GM19324 (cell line): ENCODE measurements around the gene FAM210A.
A peak's percentile ranks its signal among the peaks of the same experiment; 100 is the strongest.
"Not testable (repeated sequence)": the region's sequence is repeated elsewhere in the genome, so short reads cannot be mapped to it uniquely, and the experiment has no call there.

Source experiments
- ATAC-seq: cut with Tn5 transposase; IDR thresholded peaks from one replicate; pipeline ENCODE4 v1.9.1; 2021; ENCODE audit warnings: mild to moderate bottlenecking, moderate library complexity; ENCODE audit not compliant: unreplicated experiment, low FRiP score

FAM210A gene

GRCh38 chr18:13726232-13726971 lies at the start of gene FAM210A, which contains the start of gene RNMT:
Gene FAM210A (minus strand): TSS chr18:13726558. CDS start chr18:13682077, 44,481 bp downstream.
Gene RNMT (plus strand): TSS chr18:13726673. CDS start chr18:13731518, 4,845 bp downstream.
- ATAC-seq = peak; percentile 97

- ATAC-seq = no peak
These were observed 48.7 kb upstream of the FAM210A start for GRCh38 chr18:13775058-13775457.

GRCh38 chr18:13762690-13763439 lies 36.5 kb upstream of the FAM210A start:
- no peak for ATAC-seq

- no peak for ATAC-seq
These were observed 33.7 kb upstream of the FAM210A start for GRCh38 chr18:13760047-13760446.

- no peak for ATAC-seq
These were observed 32.3 kb upstream of the FAM210A start for GRCh38 chr18:13758622-13759021.

GRCh38 chr18:13756671-13757070 lies 30.3 kb upstream of the FAM210A start:
- no peak for ATAC-seq

- no peak for ATAC-seq
These were observed 29.9 kb upstream of the FAM210A start for GRCh38 chr18:13756261-13756660.

- ATAC-seq = not testable (repeated sequence)
These were observed 25.2 kb upstream of the FAM210A start for GRCh38 chr18:13751599-13751998.

- no peak for ATAC-seq
These were observed 20.3 kb upstream of the FAM210A start for GRCh38 chr18:13746633-13747032.

- no peak for ATAC-seq
These were observed 19.3 kb upstream of the FAM210A start for GRCh38 chr18:13745696-13746095.

- ATAC-seq = no peak
These were observed 9.3 kb upstream of the FAM210A start for GRCh38 chr18:13735681-13736080.

- no peak for ATAC-seq
These were observed 4.1 kb upstream of the FAM210A start for GRCh38 chr18:13730481-13730880.

- peak; percentile 9 for ATAC-seq
These were observed 594 bp upstream of the FAM210A start for GRCh38 chr18:13726972-13727331.

- peak; percentile 1 for ATAC-seq
These were observed 659 bp downstream of the FAM210A start for GRCh38 chr18:13725566-13726231.

GRCh38 chr18:13720847-13721246 lies 5.5 kb downstream of the FAM210A start:
- no peak for ATAC-seq

- ATAC-seq = no peak
These were observed 6.2 kb downstream of the FAM210A start for GRCh38 chr18:13720123-13720522.

- ATAC-seq = no peak
These were observed 9.4 kb downstream of the FAM210A start for GRCh38 chr18:13716916-13717315.

- ATAC-seq = no peak
These were observed 11.0 kb downstream of the FAM210A start for GRCh38 chr18:13715330-13715729.

GRCh38 chr18:13713455-13714055 lies 12.8 kb downstream of the FAM210A start:
- ATAC-seq = no peak

GRCh38 chr18:13712400-13713131 lies 13.8 kb downstream of the FAM210A start:
- ATAC-seq = no peak
